AG09319 (cell line): ENCODE data around the gene HOXA5.

Experiments
- DNase-seq: peaks from one replicate; pipeline ENCODE4 v3.0.0-alpha.2; 2010; ENCODE audit warnings: low read depth; ENCODE audit errors: extremely low read depth
- CTCF ChIP-seq: IDR thresholded peaks from 2 replicates; pipeline ENCODE4 v1.5.1; 2011; ENCODE audit warnings: low read depth, mild to moderate bottlenecking, inconsistent platforms, low read length, moderate library complexity

The HOXA5 gene

GRCh38 chr7:27179503-27180430 is 36.3 kb upstream of the HOXA5 start:
- peak; percentile 7 for DNase-seq
- TF ChIP-seq CTCF = peak; percentile 90

GRCh38 chr7:27179030-27179429 is 35.5 kb upstream of the HOXA5 start:
- TF ChIP-seq CTCF = no peak
- DNase-seq = no peak

GRCh38 chr7:27178366-27178765 is 34.9 kb upstream of the HOXA5 start:
- TF ChIP-seq CTCF = no peak
- DNase-seq = no peak

- no peak for DNase-seq
- no peak for TF ChIP-seq CTCF
These were observed 34.4 kb upstream of the HOXA5 start for GRCh38 chr7:27177795-27178320.

- TF ChIP-seq CTCF = no peak
These were observed 33.7 kb upstream of the HOXA5 start for GRCh38 chr7:27176962-27177794.

GRCh38 chr7:27176524-27176845 is 33.0 kb upstream of the HOXA5 start:
- DNase-seq = no peak
- no peak for TF ChIP-seq CTCF

More at GRCh38 chr7:27176962-27177794, 33.7 kb upstream of the HOXA5 start:
- no peak for DNase-seq
